ENCODE measurements around the gene SMIM38.
"Not testable (repeated sequence)": the region's sequence is repeated elsewhere in the genome, so short reads cannot be mapped to it uniquely, and the experiment has no call there.

The SMIM38 gene

DNA sequence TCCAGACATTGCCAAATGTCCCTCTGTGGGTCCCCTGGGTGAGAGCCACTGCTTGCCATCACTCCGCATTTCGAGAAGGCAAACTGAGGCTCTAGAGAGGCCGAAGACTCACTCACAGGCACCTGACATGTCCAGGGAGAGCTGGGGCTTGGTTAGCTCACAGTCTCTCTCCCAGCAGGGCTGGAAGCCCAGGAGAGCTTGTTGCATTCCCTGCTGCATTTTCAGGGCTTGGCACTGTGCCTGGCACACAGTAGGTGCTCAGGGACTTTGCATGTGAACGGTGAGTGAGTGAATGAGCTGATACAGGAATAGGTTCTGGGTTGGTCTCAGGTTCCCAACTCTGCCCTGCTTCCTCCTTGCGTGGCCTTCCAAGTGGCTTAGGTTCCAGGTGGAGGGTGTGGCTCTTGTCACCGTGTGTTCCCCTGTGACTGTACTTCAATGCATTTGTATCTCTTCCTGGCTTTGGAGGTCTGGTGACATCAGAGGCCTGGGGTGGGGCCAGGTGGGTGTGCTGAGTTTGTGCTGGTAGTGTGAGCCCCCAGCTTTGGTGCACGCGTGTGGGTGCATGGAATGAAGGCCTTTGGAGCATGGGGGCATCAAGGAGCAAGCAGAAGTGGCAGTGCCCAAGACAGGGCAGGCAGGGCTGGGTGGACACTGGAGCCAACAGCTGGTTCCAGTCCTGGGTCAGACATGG is 18.4 kb upstream of the SMIM38 start:
- DNase-seq (ENCODE audit: insufficient read length, low spot score) (no peak), FAIRE-seq (no peak)

DNA sequence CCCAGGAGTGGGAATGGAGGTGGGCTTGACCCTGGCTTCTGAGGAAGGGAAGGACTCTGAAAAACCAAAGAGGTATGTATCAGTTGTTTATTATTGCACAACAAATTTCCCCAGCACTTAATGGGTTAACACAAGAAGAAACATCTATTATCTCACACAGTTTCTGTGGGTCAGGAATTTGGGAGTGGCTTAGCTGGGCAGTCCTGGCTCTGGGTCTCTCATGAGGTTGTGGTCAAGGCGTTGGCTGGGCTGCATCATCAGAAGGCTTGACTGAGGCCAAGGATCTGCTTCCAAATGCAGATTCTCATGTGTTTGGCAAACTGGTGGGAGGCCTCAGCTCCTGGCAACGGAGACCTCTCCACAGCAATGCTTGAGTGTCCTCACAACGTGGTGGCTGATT is 17.5 kb upstream of the SMIM38 start:
- DNase-seq (ENCODE audit: insufficient read length, low spot score): no peak
- FAIRE-seq: no peak

DNA sequence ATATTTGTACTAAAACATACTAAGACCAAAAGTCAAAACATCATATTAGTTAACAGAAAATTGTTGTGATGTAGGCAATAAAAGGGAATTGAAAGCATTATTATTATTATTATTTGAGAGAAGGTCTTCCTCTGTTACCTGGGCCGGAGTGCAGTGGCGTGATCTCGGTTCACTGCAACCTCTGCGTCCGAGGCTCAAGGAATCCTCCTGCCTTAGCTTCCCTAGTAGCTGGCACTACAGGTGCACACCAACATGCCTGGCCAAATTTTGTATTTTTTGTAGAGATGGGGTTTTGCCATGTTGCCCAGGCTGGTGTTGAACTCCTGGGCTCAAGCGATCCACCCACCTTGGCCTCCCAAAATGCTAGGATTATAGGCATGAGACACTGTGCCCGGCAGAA is 15.6 kb upstream of the SMIM38 start:
- DNase-seq (ENCODE audit: insufficient read length, low spot score); FAIRE-seq: not testable (repeated sequence)

DNA sequence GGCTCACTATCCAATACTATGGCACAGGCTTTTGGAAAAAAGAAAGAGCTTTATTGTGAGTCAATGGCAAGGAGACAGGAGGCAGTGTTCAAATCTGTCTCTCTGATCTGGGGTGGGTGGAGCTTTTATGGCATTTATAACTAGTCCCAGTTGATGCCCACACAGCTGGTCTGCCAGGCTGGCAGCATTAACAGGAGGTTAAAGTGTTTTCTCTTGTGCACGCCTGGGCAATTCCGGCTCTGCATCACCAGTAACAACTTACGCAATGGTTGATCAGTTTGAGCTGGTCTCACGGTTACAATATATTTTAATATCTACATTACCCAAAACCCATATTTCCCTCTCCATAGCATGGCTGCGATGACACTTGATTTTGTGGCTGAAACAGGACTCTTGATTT is 15.1 kb upstream of the SMIM38 start:
- DNase-seq (ENCODE audit: insufficient read length, low spot score) (no peak), FAIRE-seq (no peak)

DNA sequence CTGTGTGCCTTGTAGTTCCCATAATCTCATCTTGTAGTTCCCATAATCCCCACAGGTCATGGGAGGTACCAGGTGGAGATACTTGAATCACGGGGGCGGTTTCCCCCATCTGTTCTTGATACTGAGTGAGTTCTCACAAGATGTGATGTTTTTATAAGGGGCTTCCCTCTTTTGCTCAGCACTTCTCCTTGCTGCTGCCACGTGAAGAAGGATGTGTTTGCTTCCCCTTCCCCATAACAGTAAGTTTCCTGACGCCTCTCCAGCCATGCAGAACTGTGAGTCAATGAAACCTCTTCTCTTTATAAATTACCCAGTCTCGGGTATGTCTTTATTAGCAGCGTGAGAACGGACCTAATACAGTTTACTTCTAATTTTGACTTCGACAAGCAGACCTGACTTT is 14.0 kb upstream of the SMIM38 start:
- no peak for FAIRE-seq
- no peak for DNase-seq (ENCODE audit: insufficient read length, low spot score)

DNA sequence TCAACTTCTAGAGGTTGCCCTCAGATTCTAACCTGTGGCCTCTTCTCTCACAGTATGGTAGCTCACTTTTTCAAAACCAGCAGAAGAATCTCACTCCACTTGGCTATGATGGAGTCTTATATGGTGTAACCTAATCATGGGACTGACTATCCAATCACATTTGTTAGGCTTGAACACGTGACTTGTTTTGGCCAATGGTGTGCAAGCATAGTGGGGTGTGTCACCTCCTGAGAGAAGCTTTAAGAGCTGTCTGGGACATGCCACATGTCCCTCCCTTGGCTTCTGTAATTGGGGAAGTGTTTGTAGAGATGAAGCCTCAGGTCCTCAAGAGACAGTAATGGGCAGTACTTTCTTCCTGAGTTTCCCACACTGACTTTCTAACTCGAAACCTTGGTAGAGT is 12.8 kb upstream of the SMIM38 start:
- FAIRE-seq (no peak), DNase-seq (ENCODE audit: insufficient read length, low spot score) (no peak)

DNA sequence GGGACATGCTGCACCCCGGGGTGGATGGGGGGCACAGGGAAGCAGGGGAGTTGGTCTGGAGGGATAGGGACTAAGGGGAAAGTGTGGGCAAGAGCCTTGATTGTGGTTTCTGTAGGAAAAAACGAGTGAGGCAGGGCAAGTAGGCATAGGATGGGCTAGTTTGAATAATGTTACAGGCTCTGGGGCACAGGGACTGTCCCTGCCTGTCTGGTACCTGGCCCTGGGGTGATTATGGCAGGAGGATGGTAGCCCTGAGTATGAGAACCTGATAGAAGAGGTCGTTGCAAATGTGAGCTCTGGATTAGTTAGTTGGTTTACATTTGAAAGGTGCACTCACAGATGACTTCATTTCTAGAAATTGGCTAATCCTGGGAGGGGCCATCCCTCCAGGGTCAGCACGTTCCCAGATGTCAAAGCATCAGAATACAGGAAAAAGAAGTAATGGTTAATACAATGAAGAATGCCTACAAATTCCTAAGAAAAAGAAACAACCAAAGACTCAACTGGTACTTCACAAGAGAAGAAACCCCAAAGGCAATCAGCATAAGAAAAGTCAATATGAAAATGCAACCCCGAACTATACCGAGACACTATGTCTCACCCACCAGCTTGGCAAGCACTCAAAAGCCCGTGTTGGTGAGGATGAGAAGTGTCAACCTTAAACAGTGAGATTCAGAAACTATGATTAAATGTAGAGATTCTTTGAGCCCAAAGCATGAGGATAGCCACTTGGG is 11.3 kb upstream of the SMIM38 start:
- FAIRE-seq (no peak), DNase-seq (ENCODE audit: insufficient read length, low spot score) (no peak)

DNA sequence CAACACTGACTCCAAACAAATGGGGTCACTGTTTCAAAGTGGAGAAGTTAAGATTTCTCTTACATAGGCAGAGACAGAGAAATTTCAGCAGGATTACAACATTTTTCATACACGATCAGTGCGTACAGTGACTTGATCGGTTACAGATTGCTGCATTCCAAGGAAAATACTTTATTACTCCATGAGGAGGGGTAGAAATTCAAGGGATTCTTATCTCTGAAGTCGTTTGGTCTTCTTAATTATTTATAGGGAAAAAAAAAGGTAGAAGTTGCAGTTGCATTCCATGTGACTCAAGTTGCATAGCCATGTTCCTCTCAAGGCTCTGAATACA is 10.7 kb upstream of the SMIM38 start:
- DNase-seq (ENCODE audit: insufficient read length, low spot score): no peak
- no peak for FAIRE-seq

DNA sequence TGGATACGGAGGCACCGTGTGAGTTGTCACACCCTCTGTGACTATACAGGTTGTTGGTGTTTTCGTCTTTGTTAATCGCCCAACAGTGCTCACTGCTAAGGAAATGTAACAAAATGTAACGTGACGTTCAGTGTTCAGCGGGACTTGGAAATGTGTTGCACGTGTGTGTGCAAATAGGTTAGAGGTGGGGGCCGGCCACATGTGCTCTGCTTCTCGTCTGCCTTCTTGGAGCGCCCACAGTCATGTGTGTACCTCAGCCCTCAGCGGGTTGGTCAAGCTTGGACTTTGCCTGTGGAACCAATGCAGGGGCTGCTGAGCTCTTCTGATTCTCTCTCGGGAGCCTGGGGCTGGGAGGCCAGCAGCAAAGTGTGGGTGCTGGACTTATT is 7.4 kb upstream of the SMIM38 start:
- no peak for DNase-seq (ENCODE audit: insufficient read length, low spot score)
- FAIRE-seq: peak; percentile 4

DNA sequence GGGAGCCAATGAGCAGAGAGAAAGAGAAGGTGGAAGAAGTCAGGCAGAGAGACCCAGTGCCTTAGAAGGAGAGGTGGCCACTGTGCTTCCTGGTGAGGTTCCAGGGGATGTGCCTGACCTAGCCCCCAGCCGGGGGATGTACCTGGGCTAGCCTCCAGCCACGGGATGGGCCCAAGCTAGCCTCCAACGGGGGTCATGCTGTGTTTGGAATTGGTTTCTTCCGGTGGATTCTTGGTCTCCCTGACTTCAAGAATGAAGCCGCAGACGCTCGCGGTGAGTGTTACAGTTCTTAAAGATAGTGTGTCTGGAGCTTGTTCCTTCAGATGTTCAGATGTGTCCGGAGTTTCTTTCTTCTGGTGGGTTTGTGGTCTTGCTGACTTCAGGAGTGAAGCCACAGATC is 6.9 kb upstream of the SMIM38 start:
- FAIRE-seq: no peak
- no peak for DNase-seq (ENCODE audit: insufficient read length, low spot score)

DNA sequence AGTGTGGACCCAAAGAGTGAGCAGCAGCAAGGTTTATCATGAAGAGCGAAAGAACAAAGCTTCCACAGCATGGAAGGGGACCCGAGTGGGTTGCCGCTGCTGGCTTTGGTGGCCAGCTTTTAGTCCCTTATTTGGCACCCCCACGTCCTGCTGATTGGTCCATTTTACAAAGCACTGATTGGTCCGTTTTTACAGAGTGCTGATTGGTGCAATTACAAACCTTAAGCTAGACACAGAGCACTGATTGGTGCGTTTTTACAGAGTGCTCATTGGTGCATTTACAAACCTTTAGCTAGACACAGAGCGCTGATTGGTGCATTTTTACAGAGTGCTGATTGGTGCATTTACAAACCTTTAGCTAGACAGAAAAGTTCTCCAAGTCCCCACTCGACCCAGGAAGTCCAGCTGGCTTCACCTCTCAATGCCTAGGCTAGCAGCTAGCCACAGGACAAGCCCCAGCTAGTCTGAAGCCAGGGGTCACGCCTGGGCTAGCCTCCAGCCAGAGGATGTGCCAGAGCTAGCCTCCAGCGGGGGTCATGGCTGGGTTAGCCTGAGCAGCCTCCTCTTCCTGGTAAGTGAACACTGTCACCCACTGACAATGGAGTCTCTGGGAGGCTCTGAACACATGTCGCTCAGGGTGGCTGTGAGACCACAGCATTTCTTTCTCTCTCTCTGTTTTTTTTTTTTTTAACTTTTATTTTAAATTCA is 6.2 kb upstream of the SMIM38 start:
- FAIRE-seq; DNase-seq (ENCODE audit: insufficient read length, low spot score): not testable (repeated sequence)

DNA sequence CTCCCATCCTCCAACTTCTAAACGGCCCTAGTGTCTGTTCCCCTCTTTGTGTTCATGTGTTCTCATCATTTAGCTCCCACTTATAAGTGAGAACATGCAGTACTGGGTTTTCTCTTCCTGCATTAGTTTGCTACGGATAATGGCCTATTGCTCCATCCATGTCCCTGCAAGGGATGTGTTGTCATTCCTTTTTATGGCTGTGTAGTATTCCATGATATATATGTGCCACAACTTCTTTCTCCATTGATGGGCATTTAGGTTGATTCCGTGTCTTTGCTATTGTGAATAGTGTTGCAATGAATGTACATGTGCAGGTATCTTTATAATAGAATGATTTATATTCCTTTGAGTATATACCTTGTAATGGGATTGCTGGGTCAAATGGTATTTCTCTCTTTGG is 5.6 kb upstream of the SMIM38 start:
- FAIRE-seq (no peak), DNase-seq (ENCODE audit: insufficient read length, low spot score) (no peak)

DNA sequence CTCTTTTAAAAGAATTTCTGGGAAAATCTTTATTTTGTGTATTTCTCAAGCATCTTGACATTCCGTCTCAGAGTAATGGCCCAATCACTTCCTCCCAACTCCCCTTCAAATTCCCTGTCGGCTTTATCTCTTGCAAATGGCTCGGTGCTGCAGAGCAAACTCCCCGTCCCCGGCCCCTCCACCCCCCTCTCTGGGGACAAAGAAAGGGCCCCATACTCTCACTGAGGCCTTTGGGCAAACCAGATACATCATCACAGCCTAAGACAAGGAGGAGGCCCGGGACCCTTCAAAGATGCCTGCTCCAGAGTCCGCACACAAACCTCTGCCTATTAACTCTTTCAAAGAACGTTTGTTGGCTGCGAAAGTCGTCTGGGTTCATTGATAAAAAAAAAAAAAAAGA is 3.9 kb upstream of the SMIM38 start:
- no peak for FAIRE-seq
- no peak for DNase-seq (ENCODE audit: insufficient read length, low spot score)

DNA sequence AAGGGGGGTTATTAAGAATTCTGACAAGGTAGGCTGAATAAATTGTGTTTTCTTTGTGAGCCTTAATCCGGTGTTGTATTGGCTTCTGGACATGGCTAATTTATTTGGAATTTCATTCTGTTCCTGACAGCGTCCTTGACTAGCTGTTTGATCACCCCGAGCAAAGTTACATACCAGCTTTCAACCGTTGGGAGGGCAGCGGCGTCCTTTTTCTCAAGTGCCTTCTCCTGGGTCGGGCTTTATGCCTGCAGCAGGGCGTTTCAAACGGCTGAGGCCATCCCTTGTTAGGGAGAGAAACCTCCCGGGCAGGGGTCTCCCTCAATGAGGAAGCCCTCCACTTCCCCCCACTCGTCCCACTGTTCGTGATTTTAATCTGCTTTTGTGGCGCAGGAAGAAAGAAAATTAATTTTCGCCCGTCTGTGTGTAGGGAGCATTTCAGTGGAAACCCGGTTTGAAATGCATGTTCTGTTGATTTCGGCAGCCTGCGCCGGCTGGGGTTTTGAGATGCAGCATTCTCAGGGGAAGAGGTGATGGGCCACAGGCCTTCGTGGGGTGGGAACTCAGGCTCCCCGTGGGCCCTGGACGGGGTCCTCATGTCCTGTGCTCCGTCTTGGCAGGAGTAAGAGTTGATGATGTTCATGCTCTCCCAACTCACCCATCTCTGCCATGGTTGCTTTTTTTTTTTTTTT is 2.9 kb upstream of the SMIM38 start:
- FAIRE-seq: peak; percentile 23

DNA sequence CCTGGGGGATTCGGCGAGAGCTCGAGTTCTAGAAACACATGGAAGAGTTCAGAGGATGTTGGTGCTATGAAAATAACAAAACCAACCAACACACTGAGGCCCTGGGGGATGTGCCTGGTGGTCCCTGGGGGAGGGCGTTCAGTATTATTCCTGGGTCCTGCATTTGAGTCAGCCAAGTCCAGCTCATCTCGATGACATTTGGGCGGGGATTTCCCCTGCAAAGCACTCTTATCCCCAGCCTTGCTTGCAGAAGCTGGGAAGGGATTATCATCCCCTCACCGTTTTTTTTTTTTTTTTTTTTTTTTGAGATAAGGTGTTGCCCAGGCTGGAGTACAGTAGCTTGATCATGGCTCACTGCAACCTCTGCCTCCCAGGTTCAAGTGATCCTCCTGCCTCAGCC is 2.1 kb upstream of the SMIM38 start:
- no peak for DNase-seq (ENCODE audit: insufficient read length, low spot score)
- FAIRE-seq: no peak

More for the DNA sequence above, 2.9 kb upstream of the SMIM38 start:
- DNase-seq (ENCODE audit: insufficient read length, low spot score): no peak

DNA sequence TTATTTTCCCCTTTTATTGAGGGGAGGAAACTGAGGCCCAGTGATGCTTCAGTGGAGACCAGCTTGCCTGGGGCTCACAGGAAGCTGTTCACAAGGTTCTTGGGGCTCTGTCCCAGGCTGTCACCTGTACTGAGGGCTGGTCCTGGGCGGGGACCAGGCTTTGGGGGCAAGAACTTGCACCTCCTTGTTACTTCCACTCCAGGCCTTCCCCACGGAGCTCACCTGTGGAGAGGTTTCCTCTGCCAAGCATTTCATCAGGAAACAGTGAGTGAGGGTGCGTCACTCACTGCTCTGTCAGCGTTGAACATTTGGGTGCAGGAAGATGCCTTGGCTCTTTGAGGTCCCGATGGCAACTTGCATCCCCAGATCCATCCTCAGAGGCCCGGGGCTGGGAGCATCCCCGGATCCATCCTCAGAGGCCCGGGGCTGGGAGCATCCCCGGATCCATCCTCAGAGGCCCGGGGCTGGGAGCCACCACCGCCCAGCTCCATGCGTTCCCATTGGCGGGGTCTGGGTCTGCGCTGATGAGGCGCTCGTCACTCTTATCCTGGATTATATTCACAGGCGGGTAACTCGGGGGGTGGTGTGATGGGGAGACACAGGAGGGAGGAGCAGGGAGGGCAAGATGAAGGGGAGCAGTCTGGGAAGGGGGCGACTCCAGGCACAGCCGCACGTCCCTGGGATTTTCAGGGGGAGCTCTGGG is 1.4 kb upstream of the SMIM38 start:
- DNase-seq (ENCODE audit: insufficient read length, low spot score) (no peak), FAIRE-seq (no peak)

DNA sequence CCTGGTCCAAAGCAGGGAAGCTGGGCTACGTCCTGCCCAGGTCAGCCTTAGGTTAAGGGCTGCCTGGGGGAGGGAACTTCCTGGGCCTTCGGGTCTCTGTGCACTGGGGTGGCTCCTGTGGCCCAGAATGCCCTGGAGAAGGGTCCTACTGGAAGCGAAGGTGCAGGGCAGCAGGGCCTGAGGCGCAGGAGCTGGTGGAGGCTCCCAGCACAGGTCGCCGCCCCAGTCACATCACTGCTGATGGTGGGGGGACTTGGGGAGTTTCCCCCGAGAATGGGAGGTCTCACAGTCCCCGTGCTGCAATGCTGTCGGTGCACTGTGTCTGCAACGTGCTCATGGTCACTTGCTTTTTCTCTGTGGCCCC is 815 bp upstream of the SMIM38 start:
- DNase-seq (ENCODE audit: insufficient read length, low spot score): no peak
- no peak for FAIRE-seq

DNA sequence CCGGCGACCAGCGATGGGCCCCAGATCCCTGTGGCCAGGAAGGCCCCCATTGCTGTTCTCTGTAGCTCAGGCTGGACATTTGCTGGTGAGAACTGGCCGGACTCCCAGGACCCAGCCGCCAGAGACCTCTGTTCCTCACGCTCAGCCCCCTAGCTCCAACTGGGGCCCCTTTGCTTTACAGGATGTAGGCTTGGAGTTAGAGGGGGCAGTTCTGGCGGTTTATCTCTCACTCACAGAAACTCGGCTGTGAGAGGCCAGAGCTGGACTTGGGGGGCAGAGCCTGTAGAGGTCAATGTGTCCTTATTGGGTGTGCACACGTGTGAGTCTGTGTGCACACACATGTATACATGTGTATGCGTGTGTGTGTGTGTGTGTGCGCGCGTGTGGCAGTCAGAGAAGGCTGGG is 502 bp downstream of the SMIM38 start:
- FAIRE-seq: peak; percentile 20
- DNase-seq (ENCODE audit: insufficient read length, low spot score): no peak

DNA sequence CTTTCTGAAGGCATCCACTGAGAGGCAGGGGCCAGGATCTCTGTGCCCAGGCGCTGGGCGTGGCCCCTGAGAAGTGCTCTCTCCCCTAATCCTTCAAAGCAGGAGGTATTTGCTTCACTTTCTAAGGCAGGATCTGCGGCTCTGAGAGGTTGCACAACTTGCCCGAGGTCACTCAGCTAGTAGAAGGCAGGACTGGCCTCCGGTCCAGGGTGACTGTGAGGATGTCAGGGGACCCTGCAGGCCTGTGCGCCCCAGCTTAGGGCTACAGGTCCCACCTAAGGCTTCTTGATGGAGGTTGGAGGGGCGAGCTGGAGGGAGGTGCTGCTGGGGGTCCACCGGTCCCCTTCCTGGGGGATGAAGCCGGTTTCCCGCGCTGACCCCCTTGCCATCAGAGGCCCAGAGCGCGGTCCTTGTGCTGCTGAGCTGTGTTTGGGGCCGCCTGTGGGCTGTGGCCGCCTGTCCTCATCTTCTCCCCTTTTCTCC is 979 bp downstream of the SMIM38 start:
- FAIRE-seq (no peak), DNase-seq (ENCODE audit: insufficient read length, low spot score) (no peak)

DNA sequence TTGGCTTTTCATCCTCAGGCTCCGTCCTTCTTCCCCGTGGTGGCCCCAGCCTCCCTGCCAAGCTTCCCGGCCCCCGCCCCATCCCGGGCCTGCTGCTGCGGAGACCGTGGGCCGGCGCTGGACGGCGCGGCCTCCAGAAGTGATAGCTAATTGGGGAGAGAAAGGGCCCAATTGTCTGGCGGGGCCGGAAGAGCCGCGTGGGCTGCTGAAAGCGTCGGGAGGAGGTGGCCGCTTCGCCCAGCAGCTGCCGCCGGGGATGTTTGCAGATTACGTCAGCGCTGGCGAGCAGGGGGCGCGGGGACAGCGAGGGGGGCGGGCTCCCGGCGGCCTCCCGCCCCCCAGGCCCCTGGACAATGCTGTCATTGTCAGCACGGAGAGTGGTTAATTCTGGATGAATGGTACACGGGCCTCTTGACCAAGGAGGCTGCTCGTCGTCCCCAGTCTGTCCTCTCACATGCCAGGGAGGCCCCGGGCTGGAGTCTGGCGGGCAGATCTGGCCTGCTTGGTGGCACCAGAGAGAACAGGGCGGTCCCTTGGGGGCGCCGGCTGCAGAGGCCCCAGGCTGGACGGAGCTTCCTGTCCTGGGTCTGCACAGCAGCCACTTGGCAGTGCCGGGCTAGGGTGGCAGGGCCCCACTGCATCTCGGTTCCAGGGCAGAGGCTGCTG is 1.6 kb downstream of the SMIM38 start:
- DNase-seq (ENCODE audit: insufficient read length, low spot score) (peak; percentile 57), FAIRE-seq (no peak)
